ENCODE measurements around the gene TOR1AIP1.

The TOR1AIP1 gene

GRCh38 chr1:179881642-179882252, 338 bp upstream of the TOR1AIP1 start:
- DNase-seq: no peak

DNA sequence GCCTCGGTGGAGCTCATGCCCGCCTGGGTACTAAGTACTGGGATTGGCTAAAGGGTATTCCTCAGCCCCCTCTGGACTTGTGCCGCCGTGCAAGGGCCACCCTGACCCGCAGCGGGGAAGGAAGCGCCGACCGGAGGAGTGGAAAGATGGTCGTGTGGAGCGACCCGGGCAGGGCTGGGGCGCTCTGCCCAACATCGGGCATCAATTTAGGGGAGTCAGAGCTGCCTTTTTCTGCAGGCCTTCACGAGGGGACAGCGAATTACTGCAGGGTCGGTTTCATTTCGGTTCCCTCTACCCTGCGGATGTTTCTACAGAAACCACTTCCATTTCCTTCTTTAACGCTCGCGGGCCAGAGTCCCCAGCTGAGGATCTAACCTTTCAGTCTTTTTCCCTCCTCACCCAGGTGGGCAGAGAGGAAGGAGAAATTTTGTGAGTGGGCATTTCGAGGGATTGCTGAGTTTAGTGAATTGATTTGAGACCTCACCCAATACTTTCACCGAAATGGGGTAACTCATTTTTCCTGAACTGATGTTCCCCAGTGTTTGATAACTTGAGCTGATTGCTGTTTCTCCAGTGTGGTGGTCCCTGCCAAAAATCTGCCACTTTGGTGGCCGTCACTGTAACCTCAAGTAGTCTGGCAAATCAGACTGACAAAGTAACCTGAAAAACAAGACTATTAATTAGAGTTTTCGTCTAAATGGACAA, 1.1 kb downstream of the TOR1AIP1 start:
- no peak for DNase-seq

- peak; percentile 33 to 80 for DNase-seq
These were observed 1.7 kb downstream of the TOR1AIP1 start for GRCh38 chr1:179883745-179884138.

DNA sequence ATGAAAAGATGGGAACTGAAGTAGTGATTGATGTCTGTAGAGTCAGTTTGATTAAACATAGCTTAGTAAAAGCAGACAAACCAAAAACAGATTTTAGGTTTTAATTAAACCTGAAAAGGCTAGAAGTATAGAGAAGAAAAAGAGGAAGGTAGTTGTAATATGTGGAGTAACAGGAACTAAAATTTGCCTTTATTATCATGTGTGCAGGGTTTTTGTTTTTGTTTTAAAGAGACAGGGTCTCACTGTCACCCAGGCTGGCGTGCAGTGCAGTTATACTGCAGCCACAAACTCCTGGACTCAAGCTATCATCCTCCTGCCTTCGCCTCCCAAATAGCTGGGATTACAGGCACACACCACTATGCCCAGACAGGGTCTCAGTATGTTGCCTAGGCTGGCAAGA, 6.0 kb downstream of the TOR1AIP1 start:
- DNase-seq: no peak

- no peak for DNase-seq
These were observed 7.5 kb downstream of the TOR1AIP1 start for GRCh38 chr1:179889589-179889988.

DNA sequence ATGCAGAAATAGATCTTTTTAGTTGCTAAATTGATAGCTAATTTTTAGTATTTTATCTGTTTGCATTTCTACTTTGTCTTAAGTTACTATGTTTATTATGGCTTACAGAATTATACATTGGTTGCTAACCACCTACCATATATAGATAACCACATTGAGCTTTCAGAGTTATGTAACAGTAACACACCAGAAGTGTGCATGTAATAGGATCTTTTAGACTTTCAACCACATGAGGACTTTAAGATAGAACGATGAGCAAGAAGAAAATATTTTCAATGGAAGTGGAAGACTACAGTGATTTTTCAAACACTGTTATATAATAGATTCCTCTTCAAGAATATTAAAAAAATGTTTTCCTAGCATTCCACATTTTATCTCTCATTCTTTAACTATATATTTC, 28.8 kb downstream of the TOR1AIP1 start:
- no peak for DNase-seq

DNA sequence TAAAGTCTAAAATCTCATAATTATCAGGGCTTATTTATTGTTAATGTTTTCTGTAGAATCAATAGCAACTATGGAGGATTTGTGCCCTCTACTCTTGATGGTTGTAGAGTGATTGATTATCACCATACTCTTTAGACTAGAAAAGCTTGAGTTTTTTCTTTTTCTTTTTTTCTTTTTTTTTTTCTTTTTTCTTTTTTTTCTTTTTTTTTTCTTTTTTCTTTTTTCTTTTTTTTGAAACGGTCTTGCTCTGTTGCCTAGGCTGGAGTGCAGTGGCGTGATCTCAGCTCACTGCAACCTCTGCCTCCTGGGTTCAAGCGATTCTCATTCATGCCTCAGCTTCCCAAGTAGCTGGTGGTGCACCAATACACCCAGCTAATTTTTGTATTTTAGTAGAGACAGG, 29.7 kb downstream of the TOR1AIP1 start:
- no peak for DNase-seq

GRCh38 chr1:179917601-179918429, 35.7 kb downstream of the TOR1AIP1 start:
- no peak for DNase-seq

- no peak for DNase-seq
These were observed 39.4 kb downstream of the TOR1AIP1 start for GRCh38 chr1:179921472-179921871.

- no peak for DNase-seq
These were observed 40.1 kb downstream of the TOR1AIP1 start for GRCh38 chr1:179921981-179922872.

DNA sequence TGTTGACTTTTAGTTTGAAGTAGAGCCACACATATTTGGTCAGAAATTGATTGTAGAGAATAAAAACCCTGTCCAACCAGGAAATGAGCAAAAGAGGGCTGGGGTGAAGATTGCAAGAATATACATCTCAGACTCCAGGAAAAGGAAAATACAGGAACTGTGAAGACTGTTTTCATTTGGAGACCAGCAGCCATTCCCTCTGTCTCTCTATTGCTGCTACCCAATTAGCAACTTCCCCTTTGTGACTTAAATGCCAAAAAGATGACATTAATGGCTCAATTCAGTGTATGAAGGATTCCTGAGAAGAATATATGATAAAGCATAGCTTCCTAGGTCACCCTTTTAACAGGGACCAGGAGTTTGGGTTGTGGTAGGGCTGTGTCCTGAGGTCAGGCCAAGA, 40.9 kb downstream of the TOR1AIP1 start:
- DNase-seq: no peak

DNA sequence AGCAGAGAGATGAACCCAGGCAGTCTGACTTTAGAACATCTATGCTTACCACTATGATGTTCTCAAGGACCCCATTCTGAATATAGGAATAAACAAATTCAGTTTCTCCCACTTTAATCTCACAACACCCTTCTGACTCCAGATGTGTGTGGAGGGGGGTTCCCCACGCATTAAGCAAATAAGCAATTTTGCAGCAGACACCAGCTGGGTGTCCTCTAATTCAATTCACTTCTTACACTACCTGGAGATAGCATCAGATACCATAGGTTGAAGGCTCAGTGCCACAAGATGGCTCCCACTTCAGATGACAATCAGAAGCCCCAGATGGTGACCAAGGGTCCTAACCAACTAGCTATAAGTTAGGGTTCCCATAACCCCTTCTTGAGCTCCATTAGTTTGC, 42.2 kb downstream of the TOR1AIP1 start:
- DNase-seq: no peak

DNA sequence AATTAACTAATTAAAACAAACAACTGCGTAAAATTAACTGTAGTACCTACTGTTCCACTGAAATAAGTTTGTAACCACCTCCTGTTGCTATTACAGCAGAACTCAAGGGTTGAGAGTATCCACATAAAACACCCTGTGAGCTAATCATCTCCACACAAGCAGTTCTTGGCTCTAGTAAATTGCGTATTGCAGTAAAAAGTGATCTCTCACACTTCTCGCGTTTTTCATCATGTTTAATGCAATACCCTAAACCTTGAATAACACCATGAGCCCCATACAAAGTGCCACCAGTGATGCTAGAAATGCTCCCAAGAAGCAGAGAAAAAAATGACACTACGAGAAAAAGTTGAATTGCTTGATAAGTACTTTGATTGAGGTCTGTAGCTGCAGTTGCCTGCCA, 43.2 kb downstream of the TOR1AIP1 start:
- no peak for DNase-seq

DNA sequence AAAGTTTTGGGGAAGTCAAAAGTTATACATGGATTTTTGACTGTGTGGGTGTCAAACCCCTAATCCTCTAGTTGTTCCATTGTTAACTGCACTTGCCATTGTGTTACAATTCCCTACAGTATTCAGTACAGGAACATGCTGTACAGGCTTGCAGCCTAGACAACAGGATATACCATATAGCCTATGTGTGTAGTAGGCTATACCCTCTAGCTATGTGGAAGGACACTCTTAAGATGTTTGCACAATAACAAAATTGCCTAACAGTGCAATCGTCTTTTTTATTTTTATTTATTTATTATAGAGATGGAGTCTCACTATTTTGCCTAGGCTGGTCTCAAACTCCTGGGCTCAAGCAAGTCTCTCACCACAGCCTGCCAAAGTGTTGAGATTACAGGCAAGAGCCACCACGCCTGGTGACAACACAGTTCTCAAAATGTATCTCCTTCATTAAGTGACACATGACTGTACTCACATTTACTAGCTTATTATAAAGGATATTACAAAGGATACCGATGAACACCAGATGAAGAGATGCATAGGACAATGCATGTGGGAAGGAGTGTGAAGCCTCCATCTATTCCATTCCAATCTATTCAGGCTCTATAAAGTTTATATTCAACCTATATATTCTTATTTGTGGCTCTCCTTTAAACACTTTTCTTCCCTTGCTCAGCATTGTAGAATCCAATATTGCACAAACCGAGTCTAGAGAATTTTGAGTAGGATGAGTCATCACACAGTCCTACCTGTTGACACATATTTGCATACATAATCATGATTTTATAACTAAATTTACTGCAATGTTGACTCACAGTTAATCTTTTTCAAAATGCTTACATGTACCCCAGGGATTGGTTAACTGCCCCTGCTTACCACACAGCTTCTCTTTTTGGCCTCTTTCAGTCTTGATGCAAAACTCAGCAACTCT, 44.1 kb downstream of the TOR1AIP1 start:
- no peak for DNase-seq

- DNase-seq: no peak
These were observed 44.7 kb downstream of the TOR1AIP1 start for GRCh38 chr1:179926850-179927205.

DNA sequence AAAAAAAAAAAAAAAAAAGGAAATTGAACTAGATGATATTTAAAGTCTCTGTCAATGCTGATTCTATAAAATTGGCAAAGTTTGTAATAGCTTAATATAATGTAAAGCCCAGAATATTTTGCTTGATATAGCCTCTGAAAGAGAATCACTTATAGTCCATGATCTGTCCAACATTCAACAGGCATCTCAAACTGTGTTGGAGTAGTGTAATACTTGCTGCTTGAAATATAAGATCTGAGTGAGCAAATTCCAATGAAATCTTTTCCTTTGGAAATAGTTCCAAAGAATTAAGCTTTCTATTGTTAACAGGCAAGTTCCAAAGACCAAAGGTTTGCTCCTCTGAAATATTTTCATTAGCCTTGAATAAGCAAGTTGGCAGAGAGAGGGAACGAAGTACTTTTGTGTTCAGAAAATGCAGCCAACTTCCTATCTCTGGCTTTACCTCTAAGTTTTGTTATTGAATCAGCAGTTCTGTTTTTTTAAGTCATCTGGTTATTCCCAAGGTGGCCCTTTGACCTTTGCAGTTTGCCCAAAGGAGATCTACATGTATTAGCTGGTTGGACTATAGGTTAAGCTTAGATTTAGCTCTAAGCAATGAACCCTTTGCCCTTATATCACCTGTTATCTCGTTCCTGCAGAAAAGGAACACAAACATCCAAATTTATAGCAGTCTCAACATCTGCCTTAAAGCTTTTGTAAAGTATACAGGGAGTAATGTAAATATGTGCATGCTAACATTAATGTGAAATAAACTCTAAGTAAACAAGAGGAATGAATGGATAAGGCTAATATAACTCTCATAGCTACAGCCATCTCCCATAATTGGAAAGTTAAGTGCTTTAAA, 48.1 kb downstream of the TOR1AIP1 start:
- DNase-seq: no peak

- no peak for DNase-seq
These were observed 48.8 kb downstream of the TOR1AIP1 start for GRCh38 chr1:179930867-179931266.

GRCh38 chr1:179933219-179933618, 51.1 kb downstream of the TOR1AIP1 start:
- DNase-seq: no peak

DNA sequence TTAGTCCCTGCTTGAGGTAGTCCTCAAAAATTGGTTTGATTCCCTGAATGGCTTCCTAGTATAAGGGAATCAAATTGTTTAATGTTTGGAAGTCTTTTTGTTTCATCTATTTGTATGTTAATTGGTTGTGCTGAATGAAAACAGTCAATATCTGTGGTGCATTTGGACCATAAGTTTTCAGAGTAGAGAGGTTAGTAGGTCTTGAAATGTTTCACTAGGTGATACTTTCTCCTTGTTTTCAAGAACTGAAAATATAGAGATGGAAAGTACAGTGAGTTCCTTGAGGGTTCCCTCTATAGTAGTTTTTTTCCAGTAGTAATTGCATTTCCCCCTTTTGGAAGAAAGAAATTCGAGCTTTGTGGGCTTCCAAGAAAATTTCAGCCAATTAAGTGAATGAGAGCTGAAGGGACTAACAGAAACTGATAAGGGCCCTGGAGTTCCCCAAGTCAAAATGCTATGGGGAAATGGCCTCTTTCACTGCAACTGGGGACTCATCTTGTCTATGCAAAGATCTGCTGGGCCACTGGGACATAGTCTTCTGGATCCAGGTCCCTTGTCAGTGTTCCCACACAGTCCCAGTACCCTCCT, 53.9 kb downstream of the TOR1AIP1 start:
- no peak for DNase-seq

DNA sequence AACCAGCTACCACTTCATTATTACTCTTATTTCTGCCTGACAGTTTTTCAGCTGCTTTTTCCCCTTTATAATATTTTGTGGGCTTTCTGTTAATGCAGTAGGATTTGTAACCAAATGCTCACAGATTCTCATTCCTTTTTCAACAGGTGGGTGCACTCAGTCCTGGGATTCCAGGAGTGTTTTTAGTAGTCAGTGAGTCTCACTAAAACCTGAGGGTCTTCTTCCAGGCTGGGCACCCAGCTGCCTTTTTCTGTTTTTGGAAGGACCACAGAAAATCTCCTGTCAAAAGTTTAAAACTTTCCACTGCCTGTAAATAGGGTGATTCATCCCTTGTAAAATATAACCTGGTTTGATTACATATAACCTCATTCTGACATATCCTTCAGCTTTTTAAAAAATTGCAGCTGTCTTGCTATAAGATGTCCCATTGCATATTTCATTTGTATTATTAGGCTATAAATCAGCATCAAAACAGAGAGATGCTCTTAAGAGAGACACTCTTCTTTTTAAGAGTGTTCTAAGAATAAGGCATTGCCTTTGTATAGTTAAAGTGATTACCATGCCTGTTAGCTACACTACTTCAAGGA, 55.7 kb downstream of the TOR1AIP1 start:
- no peak for DNase-seq
